Keratinocyte (primary cell): ENCODE measurements around the gene SH2D6. TPM values are rescaled to one million over a fixed set of nuclear protein-coding genes. Genes with fewer than 3 reads are reported as not detected.

Experiments
- DNase-seq: peaks from one replicate; pipeline ENCODE4 v3.0.0-alpha.2; 2011; ENCODE audit warnings: low read depth, missing footprints, low spot score
- FAIRE-seq: peaks from 2 replicates; lab custom pipeline; 2011; peaks lifted over from hg19 to GRCh38; lab: Jason Lieb, UNC
- H2AFZ ChIP-seq: 2 replicates; pipeline ENCODE4 v1.6.0; 2012; ENCODE audit warnings: low read length, control low read depth, inconsistent platforms; ENCODE audit not compliant: control insufficient read depth
- H3K27ac ChIP-seq: 2 replicates; pipeline ENCODE4 v1.5.1; 2011; ENCODE audit warnings: low read length; ENCODE audit not compliant: control insufficient read depth, insufficient read depth
- H3K27me3 ChIP-seq: 3 replicates; pipeline ENCODE4 v1.6.0; 2011; ENCODE audit warnings: low read length; ENCODE audit not compliant: control insufficient read depth, insufficient read depth; ENCODE audit errors: extremely low read depth
- H3K36me3 ChIP-seq, 2 experiments: 2 replicates in 1 of 2; 3 replicates in 1 of 2; pipeline ENCODE4 v1.5.1; 2011; ENCODE audit warnings: low read length in 2 of 2, mild to moderate bottlenecking in 1 of 2; ENCODE audit not compliant: control insufficient read depth in 2 of 2, insufficient read depth in 2 of 2; ENCODE audit errors: extremely low read depth in 1 of 2
- H3K4me1 ChIP-seq: 3 replicates; pipeline ENCODE4 v1.5.1; 2011; ENCODE audit warnings: low read length; ENCODE audit not compliant: control insufficient read depth, insufficient read depth; ENCODE audit errors: extremely low read depth
- H3K4me2 ChIP-seq: 3 replicates; pipeline ENCODE4 v1.6.0; 2011; ENCODE audit warnings: low read depth, low read length; ENCODE audit not compliant: control insufficient read depth, insufficient read depth; ENCODE audit errors: extremely low read depth
- H3K4me3 ChIP-seq, 3 experiments: fragments of 200-600 bp in 1 of 3; sonication (generic) in 1 of 3; 2 replicates in 2 of 3; 3 replicates in 1 of 3; pipeline ENCODE4 v1.5.1; 2011 to 2016; ENCODE audit warnings: low read length in 3 of 3, mild to moderate bottlenecking in 3 of 3, control low read depth in 2 of 3, inconsistent platforms in 1 of 3, low read depth in 1 of 3, mixed read lengths in 1 of 3, mixed run types in 1 of 3, moderate library complexity in 1 of 3; ENCODE audit not compliant: control insufficient read depth in 2 of 3, insufficient read depth in 2 of 3; ENCODE audit errors: extremely low read depth in 1 of 3
- H3K79me2 ChIP-seq: 2 replicates; pipeline ENCODE4 v1.6.0; 2012; ENCODE audit warnings: low read length; ENCODE audit not compliant: control insufficient read depth, insufficient read depth
- H3K9ac ChIP-seq: 3 replicates; pipeline ENCODE4 v1.6.0; 2011; ENCODE audit warnings: low read length; ENCODE audit not compliant: control insufficient read depth, insufficient read depth; ENCODE audit errors: extremely low read depth
- H3K9me1 ChIP-seq: 3 replicates; pipeline ENCODE4 v1.6.0; 2011; ENCODE audit warnings: low read length; ENCODE audit not compliant: control insufficient read depth, insufficient read depth; ENCODE audit errors: extremely low read depth
- H3K9me3 ChIP-seq: 2 replicates; pipeline ENCODE4 v1.5.1; 2012; ENCODE audit warnings: low read depth, low read length; ENCODE audit not compliant: control insufficient read depth
- H4K20me1 ChIP-seq: 3 replicates; pipeline ENCODE4 v1.6.0; 2011; ENCODE audit warnings: low read length; ENCODE audit not compliant: control insufficient read depth, insufficient read depth; ENCODE audit errors: extremely low read depth
- EZH2 ChIP-seq: IDR thresholded peaks from one replicate; pipeline ENCODE4 v1.6.1; 2012; ENCODE audit warnings: inconsistent platforms, mild to moderate bottlenecking, low read length, moderate library complexity
- dilution Hi-C: fragments of 300-500 bp; cut with MboI; formaldehyde crosslinking; loops from one replicate; pipeline ENCODE4 v1.7.0; 2020; ENCODE audit warnings: low sequenced_read_pairs; ENCODE audit not compliant: extremely low pct_ligation_motif_present
- polyA plus RNA-seq, 5 experiments: library from polyadenylated mRNA; depleted of rRNA in 3 of 5; stranded (reverse) in 3 of 5; stranded (forward) in 1 of 5; unstranded in 1 of 5; fragments of >200 nt; gene quantifications; 1 replicate in 1 of 5; 2 replicates in 3 of 5; 3 replicates in 1 of 5; pipeline versions ENCODE4 v1.2.1 to v1.2.3, GENCODE V29; 2011 to 2012; ENCODE audit warnings: missing spikeins in 2 of 5, low read depth in 1 of 5, low replicate concordance in 1 of 5
- TF ChIP-seq, protein P1 (sequence below), 3 experiments: IDR thresholded peaks in 1 of 3; conservative IDR thresholded peaks in 1 of 3; optimal IDR thresholded peaks in 1 of 3; 2 replicates in 2 of 3; 3 replicates in 1 of 3; pipeline versions ENCODE3 to v1.5.1; 2011; ENCODE audit warnings: low read length in 3 of 3, mild to moderate bottlenecking in 3 of 3, moderate library complexity in 2 of 3, control low read depth in 1 of 3, inconsistent platforms in 1 of 3; ENCODE audit not compliant: insufficient read depth in 2 of 3; ENCODE audit errors: extremely low read depth in 1 of 3

The SH2D6 gene
- polyA plus RNA-seq, 1 donor (not counting 4 experiments of a cell fraction or from before 2014, with no cell fraction given) = 0.10 TPM

DNA sequence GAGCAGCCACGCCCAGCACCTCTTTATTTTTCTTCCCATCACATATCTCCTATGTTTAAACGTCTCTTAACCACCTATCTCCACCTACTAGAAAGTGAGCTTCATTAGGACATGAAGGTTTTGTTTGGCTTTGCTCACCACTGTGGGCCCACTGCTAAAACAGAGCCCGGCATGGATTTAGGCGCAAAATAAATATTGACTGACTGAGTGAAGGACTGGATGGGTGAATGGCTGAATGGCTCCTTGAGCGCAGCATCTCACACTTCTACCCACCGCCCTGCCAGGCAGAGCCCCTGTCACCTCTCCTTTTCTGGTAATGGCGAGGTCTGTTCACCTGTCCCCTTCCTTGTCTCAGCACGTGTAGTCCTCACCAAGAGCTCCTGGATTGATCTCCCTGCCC is 18.5 kb upstream of the SH2D6 start:
- Histone ChIP-seq H4K20me1 (no peaks in the 10 kb centered on the region), H3K9me3 (no peaks in the 10 kb centered on the region), H2AFZ (no peak overlapping the region), H3K9ac (no peak overlapping the region), H3K27ac (no peak overlapping the region), H3K27me3 (no peaks in the 10 kb centered on the region), H3K9me1 (no peaks in the 10 kb centered on the region), H3K36me3 (peaks cover 28 to 44% of the 10 kb centered on the region in 2 experiments), H3K4me1 (peaks cover 8% of the 10 kb centered on the region), H3K4me3 (no peak overlapping the region), H3K4me2 (no peak overlapping the region), H3K79me2 (peaks cover 25% of the 10 kb centered on the region)
- FAIRE-seq (no peak), DNase-seq (no peak)
- dilution Hi-C loops = no loop called here
- TF ChIP-seq, protein P1, sequence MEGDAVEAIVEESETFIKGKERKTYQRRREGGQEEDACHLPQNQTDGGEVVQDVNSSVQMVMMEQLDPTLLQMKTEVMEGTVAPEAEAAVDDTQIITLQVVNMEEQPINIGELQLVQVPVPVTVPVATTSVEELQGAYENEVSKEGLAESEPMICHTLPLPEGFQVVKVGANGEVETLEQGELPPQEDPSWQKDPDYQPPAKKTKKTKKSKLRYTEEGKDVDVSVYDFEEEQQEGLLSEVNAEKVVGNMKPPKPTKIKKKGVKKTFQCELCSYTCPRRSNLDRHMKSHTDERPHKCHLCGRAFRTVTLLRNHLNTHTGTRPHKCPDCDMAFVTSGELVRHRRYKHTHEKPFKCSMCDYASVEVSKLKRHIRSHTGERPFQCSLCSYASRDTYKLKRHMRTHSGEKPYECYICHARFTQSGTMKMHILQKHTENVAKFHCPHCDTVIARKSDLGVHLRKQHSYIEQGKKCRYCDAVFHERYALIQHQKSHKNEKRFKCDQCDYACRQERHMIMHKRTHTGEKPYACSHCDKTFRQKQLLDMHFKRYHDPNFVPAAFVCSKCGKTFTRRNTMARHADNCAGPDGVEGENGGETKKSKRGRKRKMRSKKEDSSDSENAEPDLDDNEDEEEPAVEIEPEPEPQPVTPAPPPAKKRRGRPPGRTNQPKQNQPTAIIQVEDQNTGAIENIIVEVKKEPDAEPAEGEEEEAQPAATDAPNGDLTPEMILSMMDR (optimal IDR thresholded peaks at IDR 0.05 in 1 of 3, IDR thresholded peaks at IDR 0.05 in 1 of 3, conservative IDR thresholded peaks at IDR 0.05 in 1 of 3; ENCODE audit: extremely low read depth in 1 of 3, insufficient read depth in 2 of 3, low read length in 3 of 3) = no peak

DNA sequence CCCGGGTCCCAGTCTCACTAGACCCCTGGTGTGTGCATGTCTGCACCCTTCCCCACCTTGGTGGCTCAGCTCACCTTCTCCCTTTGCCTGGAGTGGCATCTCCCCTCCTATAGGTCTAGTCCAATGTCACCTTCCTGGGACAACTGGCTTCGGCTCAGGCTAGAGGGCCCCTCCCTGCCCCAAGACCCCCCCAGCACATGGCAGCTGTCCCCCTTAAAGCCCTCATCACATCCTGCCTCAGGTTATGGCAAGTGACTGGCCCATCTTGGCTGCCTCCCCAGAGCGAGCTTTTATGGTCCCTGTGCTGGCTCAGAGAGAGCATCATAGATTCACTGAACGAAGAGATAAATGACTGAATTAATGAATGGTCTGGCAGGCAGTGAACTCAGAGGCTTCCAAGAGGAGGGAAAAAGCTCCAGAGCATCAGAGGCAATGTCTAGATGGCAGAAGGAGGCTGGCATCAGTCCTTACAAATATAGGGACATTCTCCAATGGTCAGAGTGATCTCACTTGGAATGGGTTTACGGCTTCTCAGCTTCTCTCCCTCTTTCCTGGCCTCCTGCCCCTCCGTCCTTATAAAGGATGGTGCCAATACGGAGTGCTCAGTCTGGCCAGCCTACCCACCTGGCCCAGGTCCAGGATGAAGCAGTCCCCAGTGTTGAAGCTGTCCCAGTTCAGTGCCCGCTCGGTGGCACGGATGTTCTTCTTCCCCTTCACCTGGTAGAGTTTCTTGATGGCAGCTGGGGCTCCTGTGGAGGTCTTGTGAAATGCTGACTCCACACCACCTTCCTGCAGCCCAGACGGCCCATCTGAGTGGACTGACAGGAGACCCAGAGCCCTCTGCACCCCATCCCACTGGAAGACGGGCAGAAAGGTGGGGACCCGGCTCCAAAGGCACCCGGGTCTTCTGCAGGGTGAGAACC is 17.7 kb upstream of the SH2D6 start:
- no peak overlapping the region for H3K9ac ChIP-seq
- no peaks in the 10 kb centered on the region for H3K27me3 ChIP-seq
- no peak overlapping the region for H3K4me2 ChIP-seq
- no peaks in the 10 kb centered on the region for H3K9me1 ChIP-seq
- H3K36me3 ChIP-seq = peaks cover 26 to 36% of the 10 kb centered on the region in 2 experiments
- peaks cover 33% of the 10 kb centered on the region for H3K79me2 ChIP-seq
- H4K20me1 ChIP-seq = no peaks in the 10 kb centered on the region
- TF ChIP-seq, protein P1 (optimal IDR thresholded peaks at IDR 0.05 in 1 of 3, IDR thresholded peaks at IDR 0.05 in 1 of 3, conservative IDR thresholded peaks at IDR 0.05 in 1 of 3; ENCODE audit: extremely low read depth in 1 of 3, insufficient read depth in 2 of 3, low read length in 3 of 3) = no peak
- no peak for TF ChIP-seq EZH2
- FAIRE-seq (no peak), DNase-seq (no peak)
- peaks cover 8% of the 10 kb centered on the region for H3K4me1 ChIP-seq
- no peak overlapping the region for H3K4me3 ChIP-seq
- dilution Hi-C loops = no loop called here
- H2AFZ ChIP-seq = no peak overlapping the region
- H3K9me3 ChIP-seq = no peaks in the 10 kb centered on the region
- H3K27ac ChIP-seq = no peak overlapping the region
